AG09319 (cell line): ENCODE results near the gene FCN1.

Source experiments
- DNase-seq: peaks from one replicate; pipeline ENCODE4 v3.0.0-alpha.2; 2010; ENCODE audit warnings: low read depth; ENCODE audit errors: extremely low read depth
- TF ChIP-seq, protein P1 (sequence below): IDR thresholded peaks from 2 replicates; pipeline ENCODE4 v1.5.1; 2011; ENCODE audit warnings: low read depth, mild to moderate bottlenecking, inconsistent platforms, low read length, moderate library complexity

Gene FCN1

DNA sequence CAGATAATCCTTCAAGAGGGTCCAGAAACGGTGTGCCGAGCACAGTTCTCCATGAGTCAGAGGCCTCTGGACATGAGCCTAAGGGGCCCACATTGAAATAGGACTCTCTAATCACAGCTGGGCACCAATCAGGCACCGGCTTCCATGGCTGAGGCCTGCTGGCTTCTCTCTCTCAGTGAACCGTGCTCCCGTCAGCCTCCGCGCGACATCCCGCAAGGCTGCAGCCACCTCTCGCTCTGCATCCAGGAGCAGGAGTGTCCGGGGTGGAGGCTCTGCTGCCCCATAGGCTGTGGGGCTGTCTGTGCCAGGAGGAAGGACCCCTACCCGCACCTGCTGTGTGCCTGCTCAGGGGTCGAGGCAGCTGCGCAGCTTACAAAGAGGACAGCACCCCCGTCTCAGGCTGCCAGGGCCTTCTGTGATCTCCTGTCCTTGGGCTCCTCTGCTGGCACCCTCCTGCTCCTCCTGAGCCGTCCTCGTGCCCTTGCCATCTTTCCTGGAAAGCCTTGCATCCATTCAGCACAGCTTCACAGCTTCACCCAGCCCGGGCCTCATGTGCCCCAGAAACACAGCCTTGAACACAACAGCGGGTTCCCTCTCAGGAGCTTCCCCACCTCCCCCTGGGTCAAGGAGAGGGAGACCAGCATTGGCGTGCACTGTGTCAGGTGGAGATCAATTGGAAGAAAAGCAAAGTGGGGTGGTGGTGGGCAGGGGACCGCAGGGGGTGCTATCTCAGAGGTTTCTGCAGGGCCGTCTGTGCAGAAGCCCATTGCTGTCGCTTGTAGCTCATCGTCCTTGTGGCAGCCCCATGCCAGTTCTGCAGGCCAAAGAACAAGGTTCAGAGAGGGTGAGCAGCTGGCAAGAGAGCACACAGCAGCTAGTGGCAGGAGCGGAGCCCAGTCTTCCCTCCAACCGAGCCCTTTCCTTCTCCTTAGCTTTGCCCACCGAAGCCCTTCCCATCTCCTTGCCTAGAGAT is 22.8 kb upstream of the FCN1 start:
- TF ChIP-seq, protein P1, sequence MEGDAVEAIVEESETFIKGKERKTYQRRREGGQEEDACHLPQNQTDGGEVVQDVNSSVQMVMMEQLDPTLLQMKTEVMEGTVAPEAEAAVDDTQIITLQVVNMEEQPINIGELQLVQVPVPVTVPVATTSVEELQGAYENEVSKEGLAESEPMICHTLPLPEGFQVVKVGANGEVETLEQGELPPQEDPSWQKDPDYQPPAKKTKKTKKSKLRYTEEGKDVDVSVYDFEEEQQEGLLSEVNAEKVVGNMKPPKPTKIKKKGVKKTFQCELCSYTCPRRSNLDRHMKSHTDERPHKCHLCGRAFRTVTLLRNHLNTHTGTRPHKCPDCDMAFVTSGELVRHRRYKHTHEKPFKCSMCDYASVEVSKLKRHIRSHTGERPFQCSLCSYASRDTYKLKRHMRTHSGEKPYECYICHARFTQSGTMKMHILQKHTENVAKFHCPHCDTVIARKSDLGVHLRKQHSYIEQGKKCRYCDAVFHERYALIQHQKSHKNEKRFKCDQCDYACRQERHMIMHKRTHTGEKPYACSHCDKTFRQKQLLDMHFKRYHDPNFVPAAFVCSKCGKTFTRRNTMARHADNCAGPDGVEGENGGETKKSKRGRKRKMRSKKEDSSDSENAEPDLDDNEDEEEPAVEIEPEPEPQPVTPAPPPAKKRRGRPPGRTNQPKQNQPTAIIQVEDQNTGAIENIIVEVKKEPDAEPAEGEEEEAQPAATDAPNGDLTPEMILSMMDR, result no peak
- no peak for DNase-seq

DNA sequence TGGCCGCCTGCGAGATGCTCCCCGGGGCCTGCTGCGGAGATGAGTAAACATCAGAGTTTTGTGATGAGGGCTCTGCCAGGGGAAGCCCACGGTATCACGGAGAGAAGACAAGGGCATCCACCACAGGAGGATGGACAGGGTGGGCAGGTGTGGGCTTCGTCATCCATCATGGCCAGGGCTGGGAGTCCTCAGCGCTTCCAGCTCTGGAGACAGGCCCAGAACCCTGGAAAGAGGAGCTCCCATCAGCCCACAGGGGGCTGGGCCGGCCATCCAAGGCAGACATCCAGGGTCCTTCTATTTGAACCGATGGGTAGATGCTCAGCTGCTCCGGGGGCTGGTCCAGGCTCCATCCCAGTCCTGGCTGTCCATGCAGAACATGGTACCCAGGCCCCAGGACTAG is 22.1 kb upstream of the FCN1 start:
- TF ChIP-seq, protein P1, result no peak
- DNase-seq, result no peak

DNA sequence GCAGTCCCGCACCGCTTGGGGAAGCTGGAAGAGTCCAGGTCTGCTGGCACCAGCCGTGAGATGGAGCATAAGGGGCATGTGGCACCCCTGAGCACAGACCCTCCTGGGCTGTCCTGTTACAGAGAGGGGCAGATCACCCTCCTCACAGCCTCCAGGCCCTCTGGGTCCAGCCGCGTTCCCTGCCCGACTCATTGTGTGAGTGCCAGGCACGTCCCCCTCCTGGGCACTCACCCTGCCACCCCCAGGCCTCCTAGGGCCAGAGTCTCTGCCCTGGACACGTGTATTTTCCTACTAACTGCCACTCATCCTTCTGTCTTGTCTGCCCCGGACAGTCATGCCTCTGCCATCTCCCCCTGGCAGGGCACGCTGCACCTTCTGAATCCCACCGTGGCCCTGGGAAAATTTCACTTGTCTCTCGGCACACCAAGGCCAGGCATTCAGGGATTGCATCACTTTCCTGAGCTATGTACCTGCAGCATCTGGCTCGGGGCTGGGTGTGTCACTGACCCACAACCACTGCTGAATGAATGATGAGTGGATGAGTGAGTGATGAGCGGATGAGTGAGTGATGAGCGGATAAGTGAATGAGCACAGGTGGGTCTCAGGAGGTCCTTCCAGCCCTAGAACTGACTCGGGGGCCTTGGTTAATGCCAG is 21.5 kb upstream of the FCN1 start:
- DNase-seq, result no peak
- TF ChIP-seq, protein P1, result no peak

DNA sequence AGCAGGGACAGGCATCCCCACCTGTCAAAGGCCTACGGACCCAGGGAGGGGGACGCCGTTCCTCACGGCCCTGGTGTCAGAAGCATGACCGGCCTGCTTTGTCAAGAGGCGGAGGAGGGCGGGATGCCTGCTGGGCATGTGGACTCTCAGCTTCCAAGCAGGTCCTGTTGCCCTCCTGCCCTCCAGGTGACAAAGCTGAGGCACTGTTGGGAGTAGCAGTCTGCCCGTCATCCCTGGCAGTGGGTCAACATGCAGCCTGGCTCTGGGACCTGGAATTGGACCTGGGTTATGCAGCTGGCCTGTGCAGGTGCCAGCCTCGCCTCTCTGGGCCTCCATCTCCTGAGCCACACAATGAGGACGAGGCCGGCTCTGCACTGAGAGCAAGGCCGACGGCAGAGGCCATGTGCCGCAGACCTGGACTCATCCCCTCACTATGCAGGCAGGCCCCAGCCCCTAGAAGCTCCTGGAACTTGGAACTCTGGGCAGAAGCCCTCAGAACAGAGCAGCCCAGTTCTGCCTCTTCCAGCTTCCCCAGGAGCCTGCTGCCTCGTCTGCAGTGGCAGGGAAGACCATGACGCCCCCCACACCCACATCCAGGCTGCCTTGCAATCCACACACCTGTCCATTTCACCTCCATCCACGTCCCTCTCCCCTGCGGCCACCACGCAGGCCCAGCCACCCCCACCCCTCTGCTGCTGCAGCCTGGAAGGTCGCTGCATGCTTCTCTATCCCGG is 20.8 kb upstream of the FCN1 start:
- TF ChIP-seq, protein P1, result no peak

DNA sequence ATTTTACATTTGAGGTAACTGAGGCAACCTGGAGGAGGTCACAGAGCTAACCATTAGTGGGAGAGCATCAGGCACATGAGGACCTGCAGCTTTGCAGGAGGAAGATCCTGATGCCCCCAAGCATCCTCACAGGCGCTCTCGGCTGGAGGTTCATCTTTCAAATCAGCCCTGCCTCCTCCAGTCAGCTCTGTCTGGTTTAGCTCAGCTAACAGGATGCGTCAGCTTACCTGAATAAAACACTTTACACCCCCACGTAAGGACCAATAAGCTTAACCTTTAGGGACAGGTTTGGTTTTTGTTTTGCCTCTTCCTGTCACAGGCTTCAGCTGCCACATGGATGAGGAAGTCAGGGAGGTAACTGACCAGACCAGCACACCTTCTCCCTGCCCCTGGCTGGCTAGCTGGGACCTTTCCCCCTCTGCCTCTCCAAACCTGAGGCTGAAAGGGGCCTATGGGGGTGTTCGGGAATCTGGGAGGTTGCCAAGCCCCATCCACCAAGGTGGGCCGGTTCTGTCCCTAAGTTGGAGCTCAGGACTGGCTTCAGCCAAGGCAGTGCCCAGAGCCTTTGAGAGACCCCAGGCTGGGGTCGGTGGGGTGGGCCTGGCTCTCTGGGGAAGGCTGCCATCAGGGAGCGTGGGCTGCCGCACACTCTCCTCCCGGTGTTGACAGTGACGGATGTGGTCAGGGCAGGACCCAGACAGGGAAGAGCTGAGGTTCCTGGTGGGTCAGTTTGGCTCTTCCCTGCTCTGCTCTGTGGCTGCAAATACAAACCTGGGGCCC is 20.0 kb upstream of the FCN1 start:
- TF ChIP-seq, protein P1, result no peak
- no peak for DNase-seq

More for the DNA sequence above, 20.8 kb upstream of the FCN1 start:
- no peak for DNase-seq

DNA sequence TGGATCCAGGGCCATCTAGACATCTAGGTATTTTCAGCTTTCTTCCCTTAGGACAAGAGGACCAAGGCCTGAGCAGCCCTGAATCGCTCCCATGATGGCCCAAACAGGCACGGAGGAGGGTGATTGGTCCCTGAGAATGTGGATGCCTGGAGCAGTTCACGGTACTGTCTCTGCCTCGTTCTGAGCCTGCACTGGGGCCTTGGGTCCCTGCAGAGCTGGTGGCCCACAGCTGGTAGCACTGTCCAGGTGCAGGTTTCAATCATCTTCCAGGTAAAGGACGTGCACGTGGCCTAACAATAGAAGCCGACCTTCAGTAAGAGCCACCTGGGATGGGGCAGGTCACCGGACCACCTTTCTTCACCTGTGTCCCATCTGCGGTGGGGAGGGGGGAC is 19.4 kb upstream of the FCN1 start:
- TF ChIP-seq, protein P1, result no peak
- DNase-seq, result no peak
